Esophagus muscularis mucosa (tissue), 4 donors: Measurements from ENCODE around the gene SLC5A3. TPM values are rescaled to one million over a fixed set of nuclear protein-coding genes. Genes with fewer than 3 reads are reported as not detected.

ENCODE experiments used
- DNase-seq: peaks from one replicate; pipeline ENCODE4 v3.0.0-alpha.2; 2017; ENCODE audit errors: extremely low spot score
- H3K27ac ChIP-seq, 4 donors: fragments of 200-600 bp; sonication (generic); replicated peaks in 1 of 4; 1 replicate in 3 of 4; 2 replicates in 1 of 4; pipeline ENCODE4 v1.5.1; 2016 to 2019; ENCODE audit warnings: mild to moderate bottlenecking in 1 of 4
- H3K27me3 ChIP-seq, 4 donors: fragments of 200-600 bp; sonication (generic); one replicate each; pipeline versions ENCODE4 v1.5.1 to v1.6.0; 2016 to 2019
- H3K36me3 ChIP-seq, 4 donors: fragments of 200-600 bp; sonication (generic); one replicate each; pipeline ENCODE4 v1.5.1; 2016 to 2019
- H3K4me1 ChIP-seq, 4 donors: fragments of 200-600 bp; sonication (generic); one replicate each; pipeline ENCODE4 v1.5.1; 2016 to 2019
- H3K4me3 ChIP-seq, 4 donors: fragments of 200-600 bp; sonication (generic); 1 replicate in 2 of 4; 2 replicates in 2 of 4; pipeline ENCODE4 v1.5.1; 2016 to 2019; ENCODE audit warnings: mild to moderate bottlenecking in 4 of 4, moderate library complexity in 1 of 4
- H3K9me3 ChIP-seq, 4 donors: fragments of 200-600 bp; sonication (generic); 1 replicate in 3 of 4; 2 replicates in 1 of 4; pipeline ENCODE4 v1.5.1; 2016 to 2019
- CTCF ChIP-seq, 3 experiments: fragments of 200-600 bp in 2 of 3; fragments of 450-650 bp in 1 of 3; sonication (generic) in 2 of 3; IDR thresholded peaks; one replicate each; pipeline ENCODE4 v1.5.1; 2017 to 2019; ENCODE audit warnings: antibody characterized with exemption in 3 of 3, mild to moderate bottlenecking in 2 of 3, moderate library complexity in 1 of 3
- EP300 ChIP-seq: sonication (generic); formaldehyde crosslinking; IDR thresholded peaks from one replicate; pipeline ENCODE4 v1.6.1; 2017; ENCODE audit warnings: antibody characterized with exemption
- POLR2A ChIP-seq: fragments of 450-650 bp; IDR thresholded peaks from one replicate; pipeline ENCODE4 v1.6.1; 2017; ENCODE audit warnings: antibody characterized with exemption, moderate library complexity, mild to moderate bottlenecking, low read depth
- POLR2AphosphoS5 ChIP-seq, 2 donors: sonication (generic); formaldehyde crosslinking; IDR thresholded peaks; one replicate each; pipeline ENCODE4 v1.6.1; 2017; ENCODE audit warnings: antibody characterized with exemption in 2 of 2
- WGBS: methylation state at CpG from one replicate; pipeline ENCODE4 v1.1.5; 2018; 5-methylcytosine and 5-hydroxymethylcytosine counted together
- intact Hi-C: fragments of 100-400 bp; cut with DNase I; formaldehyde crosslinking; loops from one replicate; pipeline ENCODE4 v1.15.1; 2023
- total RNA-seq, 4 donors: library from RNA; depleted of rRNA; stranded (reverse); fragments of >200 nt; gene quantifications; one replicate each; pipeline versions ENCODE4 v1.1.0 to v1.2.1, GENCODE V29; 2016

The SLC5A3 gene
- total RNA-seq, 4 donors from 2014 or later: 7.3 to 15.4 (median 13.1) TPM

DNA sequence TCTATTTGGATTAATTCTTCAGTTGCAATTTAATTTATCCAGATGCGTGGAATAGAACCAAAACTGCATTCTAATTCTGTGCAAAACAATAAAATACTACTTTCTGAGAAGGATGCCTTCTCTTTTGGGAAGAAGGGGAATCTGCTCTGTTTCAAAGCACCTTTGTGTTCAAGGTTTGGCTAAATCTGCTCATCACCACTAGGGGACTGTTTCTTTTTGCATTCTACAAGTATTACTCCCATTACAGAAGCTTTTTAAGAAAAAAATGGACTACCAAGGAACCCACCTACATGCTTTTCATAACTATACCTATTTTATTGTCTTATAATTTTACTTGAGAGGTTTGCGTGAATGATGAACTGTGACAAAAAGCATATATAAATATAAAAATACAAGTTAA is 18.2 kb downstream of the SLC5A3 start:
- Histone ChIP-seq H3K27me3 (no peaks in the 10 kb centered on the region), H3K9me3 (no peaks in the 10 kb centered on the region), H3K36me3 (peaks cover 12 to 18% (median 14%) of the 10 kb centered on the region in 4 donors), H3K4me3 (no peak overlapping the region), H3K4me1 (peaks cover 11 to 47% (median 36%) of the 10 kb centered on the region in 4 donors), H3K27ac (no peak overlapping the region)
- no peak for DNase-seq
- peak in 1 of 3 experiments; percentile 31 for TF ChIP-seq CTCF (IDR thresholded peaks at IDR 0.05)
- no peak for TF ChIP-seq POLR2AphosphoS5 (IDR thresholded peaks at IDR 0.05)
- TF ChIP-seq POLR2A: no peak
- TF ChIP-seq EP300: no peak
- intact Hi-C loops: no loop called here
- WGBS: 96% methylated on average over 2 of the region's 2 CpGs

DNA sequence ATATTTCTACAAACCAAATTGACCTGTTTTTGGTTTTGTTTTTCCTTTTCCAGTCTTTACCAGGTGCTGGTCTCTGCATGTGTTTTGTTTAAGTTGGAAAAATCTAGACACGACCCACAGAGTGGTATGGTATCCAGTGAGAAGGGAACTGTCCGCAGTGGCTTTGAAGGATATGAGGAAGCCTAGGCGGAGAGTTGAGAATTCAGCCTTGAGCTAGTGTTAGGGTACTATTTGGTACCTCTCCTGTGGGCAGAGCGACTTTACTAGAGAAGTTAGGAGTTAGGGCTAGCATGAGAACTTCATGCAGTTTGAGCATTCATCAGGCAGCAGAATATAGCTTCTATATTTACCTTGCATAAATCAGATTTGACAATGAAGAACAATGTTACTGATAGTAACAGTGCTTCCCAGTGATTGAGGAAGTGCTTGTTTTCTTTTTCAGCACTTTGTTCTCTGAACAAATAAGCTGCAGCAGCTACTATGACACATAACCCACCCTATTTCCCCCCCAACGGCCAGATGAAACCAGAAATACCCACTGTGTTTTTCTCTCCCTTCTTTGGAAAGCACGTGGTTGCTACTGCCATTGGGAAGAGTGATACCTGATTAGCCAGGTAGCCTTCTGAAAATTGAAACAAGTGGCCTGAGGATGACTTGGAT is 19.0 kb downstream of the SLC5A3 start:
- no peak overlapping the region for H3K27ac ChIP-seq
- H3K27me3 ChIP-seq: no peaks in the 10 kb centered on the region
- no peaks in the 10 kb centered on the region for H3K9me3 ChIP-seq
- no peak overlapping the region for H3K4me3 ChIP-seq
- TF ChIP-seq POLR2AphosphoS5 (IDR thresholded peaks at IDR 0.05) (no peak), CTCF (IDR thresholded peaks at IDR 0.05) (no peak), POLR2A (no peak)
- peaks cover 12 to 19% (median 14%) of the 10 kb centered on the region in 4 donors for H3K36me3 ChIP-seq
- WGBS: 55% methylated on average over 6 of the region's 6 CpGs
- peaks cover 7 to 44% (median 37%) of the 10 kb centered on the region in 4 donors for H3K4me1 ChIP-seq
- intact Hi-C loops: no loop called here
- DNase-seq: no peak

GRCh38 chr21:34093083-34093482 is 19.7 kb downstream of the SLC5A3 start:
- 88% methylated on average over 3 of the region's 3 CpGs for WGBS
- intact Hi-C loops: no loop called here
- Histone ChIP-seq H3K27me3 (no peaks in the 10 kb centered on the region), H3K27ac (no peak overlapping the region), H3K36me3 (peaks cover 12 to 19% (median 14%) of the 10 kb centered on the region in 4 donors), H3K4me1 (peaks cover 7 to 48% (median 43%) of the 10 kb centered on the region in 4 donors), H3K4me3 (no peak overlapping the region), H3K9me3 (no peaks in the 10 kb centered on the region)
- no peak for DNase-seq
- TF ChIP-seq POLR2AphosphoS5 (IDR thresholded peaks at IDR 0.05) (no peak), POLR2A (no peak), EP300 (no peak)

DNA sequence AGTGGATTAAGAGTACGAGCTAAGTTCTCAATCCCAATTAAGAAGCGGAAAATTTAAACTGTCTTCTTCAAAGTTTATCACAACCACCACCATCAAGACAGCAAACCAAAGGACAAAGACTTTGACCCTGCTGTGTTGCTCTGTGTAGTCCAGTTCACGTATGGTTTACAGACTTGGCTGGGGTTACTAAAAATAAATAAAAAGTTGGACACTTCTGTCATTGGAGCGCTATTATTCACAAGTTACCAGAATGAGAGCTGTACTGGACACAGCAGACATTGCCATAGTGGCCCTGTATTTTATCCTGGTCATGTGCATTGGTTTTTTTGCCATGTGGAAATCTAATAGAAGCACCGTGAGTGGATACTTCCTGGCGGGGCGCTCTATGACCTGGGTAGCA is 21.6 kb downstream of the SLC5A3 start:
- intact Hi-C loops: no loop called here
- H3K27ac ChIP-seq: no peak overlapping the region
- no peaks in the 10 kb centered on the region for H3K27me3 ChIP-seq
- H3K9me3 ChIP-seq: no peaks in the 10 kb centered on the region
- H3K4me3 ChIP-seq: no peak overlapping the region
- no peak for DNase-seq
- peaks cover 9 to 46% (median 44%) of the 10 kb centered on the region in 4 donors for H3K4me1 ChIP-seq
- TF ChIP-seq EP300: no peak
- TF ChIP-seq CTCF (IDR thresholded peaks at IDR 0.05): no peak
- TF ChIP-seq POLR2A: no peak
- TF ChIP-seq POLR2AphosphoS5 (IDR thresholded peaks at IDR 0.05): no peak
- peaks cover 12 to 19% (median 14%) of the 10 kb centered on the region in 4 donors for H3K36me3 ChIP-seq
- WGBS: 89% methylated on average over 7 of the region's 7 CpGs

- H3K36me3 ChIP-seq: peaks cover 12 to 19% (median 14%) of the 10 kb centered on the region in 4 donors
- no peak overlapping the region for H3K4me3 ChIP-seq
- TF ChIP-seq EP300 (no peak), POLR2A (no peak), POLR2AphosphoS5 (IDR thresholded peaks at IDR 0.05) (no peak), CTCF (IDR thresholded peaks at IDR 0.05) (no peak)
- H3K27ac ChIP-seq: no peak overlapping the region
- H3K9me3 ChIP-seq: no peaks in the 10 kb centered on the region
- H3K4me1 ChIP-seq: peaks cover 16 to 50% (median 44%) of the 10 kb centered on the region in 4 donors
- H3K27me3 ChIP-seq: no peaks in the 10 kb centered on the region
- intact Hi-C loops: no loop called here
- WGBS: 85% methylated on average over 2 of the region's 2 CpGs
- DNase-seq: no peak
Observed at GRCh38 chr21:34097442-34097841, 24.1 kb downstream of the SLC5A3 start.
